Endothelial cell of umbilical vein (primary cell): ENCODE measurements around the gene RANBP1. TPM values are rescaled to one million over a fixed set of nuclear protein-coding genes. Genes with fewer than 3 reads are reported as not detected.

Source experiments
- BruUV-seq: library from RNA; stranded (reverse); fragments of 400-500 nt; replicated peaks from 2 replicates; lab custom pipeline; 2021; lab: Mats Ljungman, UMichigan
- CTCF ChIA-PET: fragments of 300-600, 350-600 bp; sonication (Branson Sonifier 250); formaldehyde crosslinking; loops from one replicate; lab custom pipeline; 2021; ENCODE audit warnings: antibody characterized with exemption, inconsistent platforms; lab: Charles Lee
- POLR2A ChIA-PET: fragments of 300-600, 350-600 bp; sonication (Branson Sonifier 250); formaldehyde crosslinking; loops from one replicate; lab custom pipeline; 2021; ENCODE audit warnings: antibody characterized with exemption, inconsistent platforms; lab: Charles Lee
- DNase-seq: peaks from one replicate; pipeline ENCODE4 v3.0.0-alpha.2; 2011; ENCODE audit warnings: low read depth, low spot score
- FAIRE-seq: peaks from 2 replicates; lab custom pipeline; 2011; peaks lifted over from hg19 to GRCh38; lab: Jason Lieb, UNC
- H2AFZ ChIP-seq: 2 replicates; pipeline ENCODE4 v1.6.0; 2012; ENCODE audit warnings: low read depth, low read length, control low read depth, inconsistent platforms
- H3K27ac ChIP-seq: 2 replicates; pipeline ENCODE4 v1.5.1; 2011; ENCODE audit warnings: low read depth, mild to moderate bottlenecking, control low read depth, low read length, moderate library complexity; ENCODE audit not compliant: insufficient read depth
- H3K27me3 ChIP-seq, 2 experiments: 2 replicates each; pipeline versions ENCODE4 v1.6.0 to v1.6.1; 2011; ENCODE audit warnings: low read length in 2 of 2, mixed read lengths in 1 of 2; ENCODE audit not compliant: control insufficient read depth in 2 of 2, insufficient read depth in 2 of 2
- H3K36me3 ChIP-seq, 2 experiments: 2 replicates in 1 of 2; 3 replicates in 1 of 2; pipeline ENCODE4 v1.5.1; 2011; ENCODE audit warnings: low read length in 2 of 2, mild to moderate bottlenecking in 1 of 2, moderate library complexity in 1 of 2; ENCODE audit not compliant: control insufficient read depth in 2 of 2, insufficient read depth in 2 of 2; ENCODE audit errors: extremely low read depth in 1 of 2
- H3K4me1 ChIP-seq: 3 replicates; pipeline ENCODE4 v1.5.1; 2011; ENCODE audit warnings: mild to moderate bottlenecking, low read length; ENCODE audit not compliant: control insufficient read depth, insufficient read depth; ENCODE audit errors: extremely low read depth
- H3K4me2 ChIP-seq: 2 replicates; pipeline ENCODE4 v1.6.1; 2011; ENCODE audit warnings: low read length, control low read depth, mixed read lengths; ENCODE audit not compliant: insufficient read depth
- H3K4me3 ChIP-seq, 3 experiments: fragments of 200-600 bp in 1 of 3; sonication (generic), shearing (Covaris generic) in 1 of 3; replicated peaks in 1 of 3; 2 replicates each; pipeline ENCODE4 v1.5.1; 2011 to 2016; ENCODE audit warnings: control low read depth in 3 of 3, low read length in 3 of 3, mild to moderate bottlenecking in 2 of 3, inconsistent platforms in 1 of 3, low read depth in 1 of 3, moderate library complexity in 1 of 3; ENCODE audit not compliant: insufficient read depth in 1 of 3
- H3K79me2 ChIP-seq: 2 replicates; pipeline ENCODE4 v1.6.0; 2012; ENCODE audit warnings: low read length, inconsistent platforms; ENCODE audit not compliant: control insufficient read depth, insufficient read depth
- H3K9ac ChIP-seq: replicated peaks from 2 replicates; pipeline ENCODE3; 2011; ENCODE audit warnings: low read length, control low read depth; ENCODE audit not compliant: insufficient read depth; ENCODE audit errors: extremely low read depth
- H3K9me1 ChIP-seq: replicated peaks from 3 replicates; pipeline ENCODE4 v1.6.0; 2011; ENCODE audit warnings: mild to moderate bottlenecking, low read length; ENCODE audit not compliant: control insufficient read depth, insufficient read depth; ENCODE audit errors: extremely low read depth
- H3K9me3 ChIP-seq: replicated peaks from 2 replicates; pipeline ENCODE4 v1.5.1; 2012; ENCODE audit warnings: low read length, inconsistent platforms; ENCODE audit not compliant: control insufficient read depth, insufficient read depth
- H4K20me1 ChIP-seq: replicated peaks from 2 replicates; pipeline ENCODE3; 2011; ENCODE audit warnings: mild to moderate bottlenecking, low read length; ENCODE audit not compliant: control insufficient read depth, insufficient read depth; ENCODE audit errors: extremely low read depth
- CTCF ChIP-seq, 2 donors: IDR thresholded peaks; 1 replicate in 1 of 2; 2 replicates in 1 of 2; pipeline ENCODE4 v1.5.1; 2011; ENCODE audit warnings: low read length in 2 of 2, mild to moderate bottlenecking in 2 of 2, moderate library complexity in 2 of 2, control low read depth in 1 of 2, inconsistent platforms in 1 of 2, low read depth in 1 of 2; ENCODE audit not compliant: insufficient read depth in 1 of 2; ENCODE audit errors: extremely low read depth in 1 of 2
- EZH2 ChIP-seq: IDR thresholded peaks from 2 replicates; pipeline ENCODE4 v1.6.1; 2012; ENCODE audit warnings: borderline replicate concordance, low read depth, mild to moderate bottlenecking, moderate library complexity, low read length, inconsistent platforms; ENCODE audit not compliant: severe bottlenecking
- FOS ChIP-seq: IDR thresholded peaks from 2 replicates; pipeline ENCODE4 v1.6.1; 2011; ENCODE audit warnings: mild to moderate bottlenecking, low read length, moderate library complexity, borderline replicate concordance; ENCODE audit not compliant: insufficient read depth
- GATA2 ChIP-seq: IDR thresholded peaks from 2 replicates; pipeline ENCODE4 v1.7.0; 2011; ENCODE audit warnings: low read depth, mild to moderate bottlenecking, moderate library complexity, mixed read lengths, low read length; ENCODE audit not compliant: insufficient read length, insufficient read depth
- JUN ChIP-seq: IDR thresholded peaks from 2 replicates; pipeline ENCODE4 v1.6.1; 2011; ENCODE audit warnings: borderline replicate concordance, low read depth; ENCODE audit not compliant: insufficient read length, insufficient read depth
- MAX ChIP-seq: IDR thresholded peaks from 2 replicates; pipeline ENCODE4 v1.6.1; 2011; ENCODE audit not compliant: insufficient read depth, insufficient read length
- MYC ChIP-seq: IDR thresholded peaks from one replicate; pipeline ENCODE4 v1.6.1; 2011; ENCODE audit warnings: mild to moderate bottlenecking, low read depth, low read length
- POLR2A ChIP-seq: IDR thresholded peaks from 2 replicates; pipeline ENCODE4 v1.6.1; 2012; ENCODE audit warnings: low read depth, mild to moderate bottlenecking, control low read depth, low read length
- POLR2AphosphoS5 ChIP-seq: IDR thresholded peaks from 2 replicates; pipeline ENCODE4 v1.6.1; 2012; ENCODE audit warnings: low read depth, mild to moderate bottlenecking, control low read depth, low read length, moderate library complexity; ENCODE audit not compliant: insufficient read depth
- dilution Hi-C: fragments of 300-500 bp; cut with MboI; formaldehyde crosslinking; loops from one replicate; pipeline ENCODE4 v1.15.0; 2019; ENCODE audit warnings: low sequenced_read_pairs; ENCODE audit not compliant: extremely low pct_ligation_motif_present
- intact Hi-C: fragments of 100-400 bp; cut with micrococcal nuclease; formaldehyde crosslinking; loops from one replicate; pipeline ENCODE4 v1.10.0; 2022
- polyA plus RNA-seq, 4 experiments: library from polyadenylated mRNA; depleted of rRNA in 3 of 4; stranded (reverse) in 3 of 4; unstranded in 1 of 4; fragments of >200 nt; gene quantifications; 2 replicates each; pipeline versions ENCODE4 v1.2.1 to v1.2.3, GENCODE V29; 2011 to 2012; ENCODE audit warnings: missing spikeins in 1 of 4
- total RNA-seq: library from RNA; stranded (reverse); gene quantifications from 2 replicates; pipeline ENCODE4 v1.2.3, GENCODE V29; 2021

The RANBP1 gene
- total and polyA plus RNA-seq, 2 donors (not counting 3 experiments of a cell fraction or from before 2014, with no cell fraction given) = 228 to 247 TPM

GRCh38 chr22:20106849-20107237, 9.1 kb upstream of the RANBP1 start:
- Histone ChIP-seq H3K4me3 (no peak overlapping the region), H3K79me2 (peaks cover 18% of the 10 kb centered on the region), H3K36me3 (peaks cover 13 to 69% of the 10 kb centered on the region in 2 experiments), H4K20me1 (no peaks in the 10 kb centered on the region), H3K9me1 (no peaks in the 10 kb centered on the region), H3K27ac (no peak overlapping the region), H3K9me3 (no peaks in the 10 kb centered on the region), H3K27me3 (no peaks in the 10 kb centered on the region), H3K9ac (no peak overlapping the region), H3K4me2 (no peak overlapping the region), H2AFZ (no peak overlapping the region), H3K4me1 (no peaks in the 10 kb centered on the region)
- DNase-seq (no peak), FAIRE-seq (no peak)
- POLR2A ChIA-PET = no interaction called here
- BruUV-seq = no TSS peak
- dilution Hi-C loops (no loop called here), intact Hi-C loops (no loop called here)
- no peak for TF ChIP-seq POLR2A
- no peak for TF ChIP-seq CTCF (IDR thresholded peaks at IDR 0.05; ENCODE audit: extremely low read depth in 1 of 2, insufficient read depth in 1 of 2, low read depth in 1 of 2, low read length in 2 of 2)
- no peak for TF ChIP-seq MAX
- no peak for TF ChIP-seq GATA2
- TF ChIP-seq POLR2AphosphoS5 = no peak
- no peak for TF ChIP-seq MYC
- no peak for TF ChIP-seq EZH2
- no peak for TF ChIP-seq JUN
- TF ChIP-seq FOS = no peak
- CTCF ChIA-PET = interaction anchor here (1.5 kb wide), 1 partner anchor 383 kb away, joined by 3 read pairs; the partner anchor contains the start of gene GP1BB
